Osteoblast (primary cell): ENCODE measurements around the gene EFNA5. TPM values are rescaled to one million over a fixed set of nuclear protein-coding genes. Genes with fewer than 3 reads are reported as not detected.

Experiments
- DNase-seq: peaks from one replicate; pipeline ENCODE4 v3.0.0; 2011; ENCODE audit warnings: low spot score, mixed read lengths; ENCODE audit not compliant: insufficient read length; ENCODE audit errors: missing footprints
- H2AFZ ChIP-seq: 2 replicates; pipeline ENCODE4 v1.6.0; 2011; ENCODE audit warnings: mild to moderate bottlenecking, low read length
- H3K27ac ChIP-seq: 2 replicates; pipeline ENCODE4 v1.5.1; 2011; ENCODE audit warnings: mild to moderate bottlenecking, low read depth, low read length, moderate library complexity
- H3K27me3 ChIP-seq: 2 replicates; pipeline ENCODE4 v1.6.0; 2012; ENCODE audit warnings: mild to moderate bottlenecking, control low read depth, inconsistent platforms, low read length, moderate library complexity; ENCODE audit not compliant: insufficient read depth
- H3K36me3 ChIP-seq: 2 replicates; pipeline ENCODE4 v1.5.1; 2011; ENCODE audit warnings: mild to moderate bottlenecking, low read length, control low read depth, moderate library complexity; ENCODE audit not compliant: insufficient read depth
- H3K4me1 ChIP-seq: 2 replicates; pipeline ENCODE4 v1.5.1; 2011; ENCODE audit warnings: mild to moderate bottlenecking, low read length, control low read depth, moderate library complexity; ENCODE audit not compliant: insufficient read depth
- H3K4me2 ChIP-seq: 2 replicates; pipeline ENCODE4 v1.6.0; 2011; ENCODE audit warnings: mild to moderate bottlenecking, low read length; ENCODE audit not compliant: insufficient read depth
- H3K4me3 ChIP-seq: fragments of 200-600 bp; sonication (generic); 3 replicates; pipeline ENCODE4 v1.5.1; 2012; ENCODE audit warnings: mild to moderate bottlenecking, low read length, inconsistent platforms; ENCODE audit not compliant: insufficient read depth
- H3K79me2 ChIP-seq: 2 replicates; pipeline ENCODE4 v1.6.0; 2012; ENCODE audit warnings: mild to moderate bottlenecking, low read length, control low read depth, inconsistent platforms; ENCODE audit not compliant: insufficient read depth
- H3K9me3 ChIP-seq: 2 replicates; pipeline ENCODE4 v1.5.1; 2011; ENCODE audit warnings: low read depth, low read length, control low read depth
- H4K20me1 ChIP-seq: 2 replicates; pipeline ENCODE4 v1.6.0; 2012; ENCODE audit warnings: mild to moderate bottlenecking, low read length, control low read depth; ENCODE audit not compliant: insufficient read depth
- CTCF ChIP-seq: IDR thresholded peaks from 2 replicates; pipeline ENCODE4 v1.5.1; 2011; ENCODE audit warnings: mild to moderate bottlenecking, low read depth, low read length, moderate library complexity; ENCODE audit errors: extremely low read depth
- total RNA-seq: library from RNA; depleted of rRNA; stranded (reverse); fragments of >200 nt; gene quantifications from 2 replicates; pipeline ENCODE4 v1.2.3, GENCODE V29; 2012

EFNA5 gene
- total RNA-seq, 1 donor, result 12.3 TPM

- Histone ChIP-seq H3K27me3 (no peaks in the 10 kb centered on the region), H3K36me3 (no peaks in the 10 kb centered on the region), H3K27ac (peak overlapping the region; percentile 11), H2AFZ (peak overlapping the region; percentile 27), H3K9me3 (no peaks in the 10 kb centered on the region), H3K79me2 (no peaks in the 10 kb centered on the region), H4K20me1 (no peaks in the 10 kb centered on the region), H3K4me1 (peaks cover 12% of the 10 kb centered on the region), H3K4me3 (no peak overlapping the region), H3K4me2 (peak overlapping the region; percentile 59)
- peak; percentile 73 for DNase-seq
- no peak for TF ChIP-seq CTCF
Observed at GRCh38 chr5:107381189-107381856, 289.4 kb downstream of the EFNA5 start.

GRCh38 chr5:107380654-107381053 is 290.1 kb downstream of the EFNA5 start:
- no peak for DNase-seq
- Histone ChIP-seq H3K79me2 (no peaks in the 10 kb centered on the region), H3K27me3 (no peaks in the 10 kb centered on the region), H4K20me1 (no peaks in the 10 kb centered on the region), H2AFZ (no peak overlapping the region), H3K4me2 (no peak overlapping the region), H3K27ac (no peak overlapping the region), H3K36me3 (no peaks in the 10 kb centered on the region), H3K9me3 (no peaks in the 10 kb centered on the region), H3K4me1 (peaks cover 12% of the 10 kb centered on the region), H3K4me3 (no peak overlapping the region)
- no peak for TF ChIP-seq CTCF

DNA sequence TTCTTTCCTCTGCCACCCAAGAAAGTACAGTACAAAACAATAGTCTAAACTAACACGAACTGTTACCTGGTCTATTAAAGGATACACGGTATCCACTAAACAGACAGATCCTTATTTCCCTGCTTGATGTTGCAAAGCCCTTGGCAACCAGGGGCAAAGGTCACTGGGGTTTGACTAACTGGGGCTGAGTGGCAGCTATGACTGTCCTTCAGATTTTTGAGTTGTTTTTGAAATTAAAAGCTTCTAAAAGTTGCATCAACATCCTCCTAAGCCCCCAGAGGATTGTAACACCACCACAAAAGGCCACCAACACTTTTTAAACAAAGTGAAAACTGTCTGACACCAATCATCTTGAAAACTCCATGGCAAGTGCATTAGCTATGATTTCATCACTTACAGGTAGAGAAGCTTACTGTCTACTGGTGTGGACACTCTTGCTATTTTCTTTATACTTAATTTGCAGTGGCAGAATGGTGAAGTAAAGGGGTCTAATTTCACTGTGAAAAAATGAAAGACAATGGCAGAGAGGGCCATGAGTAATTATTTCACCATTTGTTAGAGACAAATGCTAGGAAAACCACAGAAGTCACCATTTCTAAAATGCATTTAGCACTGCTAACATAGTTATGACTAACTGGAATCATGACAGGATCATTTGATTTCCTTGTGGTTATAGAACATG is 292.4 kb downstream of the EFNA5 start:
- no peak overlapping the region for H3K4me2 ChIP-seq
- no peak overlapping the region for H2AFZ ChIP-seq
- no peaks in the 10 kb centered on the region for H3K79me2 ChIP-seq
- no peaks in the 10 kb centered on the region for H3K36me3 ChIP-seq
- no peaks in the 10 kb centered on the region for H3K27me3 ChIP-seq
- H4K20me1 ChIP-seq, result no peaks in the 10 kb centered on the region
- H3K9me3 ChIP-seq, result no peaks in the 10 kb centered on the region
- no peak overlapping the region for H3K27ac ChIP-seq
- H3K4me3 ChIP-seq, result no peak overlapping the region
- TF ChIP-seq CTCF, result no peak
- DNase-seq, result no peak
- H3K4me1 ChIP-seq, result peaks cover 12% of the 10 kb centered on the region

GRCh38 chr5:107377277-107377609 is 293.5 kb downstream of the EFNA5 start:
- no peaks in the 10 kb centered on the region for H4K20me1 ChIP-seq
- no peaks in the 10 kb centered on the region for H3K79me2 ChIP-seq
- no peaks in the 10 kb centered on the region for H3K27me3 ChIP-seq
- no peak for TF ChIP-seq CTCF
- H3K4me1 ChIP-seq, result peaks cover 12% of the 10 kb centered on the region
- H2AFZ ChIP-seq, result no peak overlapping the region
- no peak for DNase-seq
- no peaks in the 10 kb centered on the region for H3K36me3 ChIP-seq
- no peaks in the 10 kb centered on the region for H3K9me3 ChIP-seq
- H3K4me2 ChIP-seq, result no peak overlapping the region
- H3K27ac ChIP-seq, result no peak overlapping the region
- H3K4me3 ChIP-seq, result no peak overlapping the region
